ENCODE measurements around the gene SPRY1.

GRCh38 chr4:123396307-123397143 lies at the start of gene SPRY1:
- TF ChIP-seq CTCF (conservative IDR thresholded peaks at IDR 0.05; ENCODE audit: low read length) (no peak), EZH2phosphoT487 (IDR thresholded peaks at IDR 0.05; ENCODE audit: borderline replicate concordance, low read depth, low read length) (no peak; the same call in 1 of the 2 replicates)

All from OCI-LY7 (cell line).